22Rv1 (cell line): Measurements from ENCODE around the gene C1orf210.

Source experiments
- H3K27ac ChIP-seq: fragments of 450-650 bp; 2 replicates; pipeline ENCODE4 v1.5.1; 2017
- CTCF ChIP-seq: fragments of 450-650 bp; IDR thresholded peaks from 2 replicates; pipeline ENCODE4 v1.5.1; 2017; ENCODE audit warnings: mild to moderate bottlenecking
- ZFX ChIP-seq: fragments of 450-650 bp; IDR thresholded peaks from 2 replicates; pipeline ENCODE4 v1.6.1; 2017; ENCODE audit warnings: antibody characterized with exemption, borderline replicate concordance

Gene C1orf210

DNA sequence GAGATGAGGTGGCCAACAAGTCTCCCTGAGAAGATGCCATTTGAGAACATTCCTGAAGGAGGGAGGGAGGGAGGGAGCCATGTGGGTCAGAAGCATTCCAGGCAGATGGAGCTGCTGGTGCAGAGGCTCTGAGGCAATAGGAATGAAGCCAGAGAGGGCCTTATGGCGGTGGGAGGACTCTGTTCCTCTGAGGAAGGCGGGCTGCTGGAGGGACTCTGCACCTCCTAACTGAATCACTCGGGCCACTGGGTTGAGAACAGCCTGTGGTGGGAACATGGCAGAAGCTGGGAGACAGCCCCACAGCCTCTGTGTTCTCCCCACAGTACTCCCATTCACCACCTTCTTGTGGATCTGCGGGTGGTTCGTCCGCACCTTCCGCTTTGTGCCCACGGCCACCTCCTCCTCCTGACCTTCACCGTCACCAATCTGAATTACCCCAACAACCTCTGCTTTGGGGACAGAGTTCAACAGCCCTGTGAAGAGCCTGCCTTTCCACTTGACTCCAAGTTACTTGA is 18.0 kb downstream of the C1orf210 start:
- H3K27ac ChIP-seq, result no peak overlapping the region

GRCh38 chr1:43266881-43267280 is 18.5 kb downstream of the C1orf210 start:
- TF ChIP-seq ZFX (no peak), CTCF (no peak)
- H3K27ac ChIP-seq, result no peak overlapping the region

More for the DNA sequence above, 18.0 kb downstream of the C1orf210 start:
- no peak for TF ChIP-seq ZFX
- TF ChIP-seq CTCF, result no peak

DNA sequence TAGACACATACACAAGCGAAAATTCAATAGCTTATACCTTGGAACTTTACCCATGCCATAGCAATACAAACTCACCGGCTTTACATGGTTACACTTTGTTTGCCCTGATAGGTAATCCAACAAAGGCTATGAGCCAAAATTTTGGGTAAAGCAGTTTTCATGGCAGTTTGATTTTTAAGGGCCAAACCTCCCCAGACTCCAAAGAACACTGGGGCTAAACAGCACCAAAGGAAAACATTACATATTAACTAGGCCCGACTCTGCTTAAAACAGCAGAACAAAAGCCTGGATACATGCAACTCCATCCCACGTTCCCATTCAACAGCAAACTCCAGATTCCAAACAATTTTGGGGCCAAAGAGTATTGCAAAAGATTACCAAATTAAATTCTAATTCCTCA is 19.9 kb downstream of the C1orf210 start:
- no peak overlapping the region for H3K27ac ChIP-seq
- TF ChIP-seq ZFX (no peak), CTCF (no peak)

DNA sequence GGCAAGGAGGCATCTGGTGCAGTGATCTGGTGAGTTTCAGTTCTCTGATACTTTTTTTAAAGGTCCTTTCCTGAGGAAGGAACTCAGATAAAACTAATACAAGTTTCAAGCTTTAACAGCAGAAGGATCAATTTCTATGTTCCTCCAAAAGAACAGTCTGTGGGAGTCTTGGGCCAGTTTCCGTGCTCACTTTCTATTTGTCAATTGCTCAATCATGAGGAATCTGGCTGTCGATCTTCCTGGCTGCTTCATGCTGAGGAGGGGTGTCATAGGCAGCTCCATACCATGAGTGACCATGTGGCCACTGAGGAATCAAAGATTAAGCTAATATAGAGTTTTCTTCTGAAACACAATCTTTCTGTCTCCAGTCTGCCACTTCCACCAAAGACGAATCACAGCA is 27.0 kb downstream of the C1orf210 start:
- H3K27ac ChIP-seq, result no peak overlapping the region
- TF ChIP-seq ZFX, result no peak

- TF ChIP-seq ZFX (no peak), CTCF (no peak)
- H3K27ac ChIP-seq, result no peak overlapping the region
Measured at GRCh38 chr1:43256675-43257570, 28.5 kb downstream of the C1orf210 start.

DNA sequence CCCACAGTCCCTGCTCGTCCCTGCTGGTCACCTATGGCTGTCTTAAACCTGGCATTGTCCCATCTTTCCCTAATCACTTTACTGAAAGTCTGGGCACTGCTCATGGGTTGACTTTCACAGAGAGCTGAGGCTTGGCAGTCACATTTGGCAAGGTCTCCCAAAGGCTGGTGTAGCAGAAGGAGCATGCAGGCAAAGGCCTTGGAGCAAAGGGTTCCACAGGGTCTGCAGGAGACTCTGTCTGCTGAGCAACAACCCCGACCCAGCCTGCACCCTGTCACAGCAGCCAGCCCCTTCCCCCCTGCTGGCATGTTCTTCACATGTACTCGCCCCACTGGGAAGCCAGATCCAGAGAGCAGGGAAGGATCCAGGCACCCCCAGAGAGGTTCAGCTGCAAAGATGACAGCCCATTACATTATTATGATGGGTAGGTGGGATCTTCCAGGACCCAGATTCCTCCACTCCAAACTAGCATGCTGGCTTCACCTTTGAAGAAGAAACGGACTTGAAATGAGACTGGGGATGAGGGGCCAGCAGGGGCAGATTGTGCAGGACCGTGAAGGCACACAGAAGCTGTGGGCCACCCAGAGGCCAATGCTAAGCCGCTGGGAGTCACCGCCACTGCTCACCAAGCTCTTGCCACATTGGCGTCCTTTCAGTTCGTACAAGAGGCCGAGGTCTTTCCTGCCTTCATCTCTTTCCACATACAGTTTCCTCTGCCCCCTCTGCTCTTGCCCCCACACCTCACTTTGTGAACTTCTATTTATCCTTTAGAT is 29.8 kb downstream of the C1orf210 start:
- TF ChIP-seq CTCF, result no peak
- TF ChIP-seq ZFX, result no peak
- H3K27ac ChIP-seq, result no peak overlapping the region

DNA sequence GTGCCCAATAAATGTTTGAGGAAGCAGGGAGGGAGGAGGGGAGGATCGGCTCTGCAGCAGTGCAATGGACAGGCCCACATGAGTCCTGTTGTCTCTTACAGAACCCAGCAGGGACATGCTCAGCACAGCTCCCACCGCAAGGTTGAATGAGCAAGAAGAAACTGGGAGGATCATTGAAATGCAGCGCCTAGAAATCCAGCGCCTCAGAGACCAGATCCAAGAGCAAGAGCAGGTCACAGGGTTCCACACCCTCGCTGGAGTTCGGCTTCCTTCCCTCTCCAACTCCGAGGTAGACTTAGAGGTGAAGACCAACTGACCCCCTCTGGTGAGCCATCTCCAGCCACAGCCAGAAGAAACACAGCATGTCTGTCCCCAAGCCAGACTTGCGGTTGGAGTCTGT is 31.5 kb downstream of the C1orf210 start:
- H3K27ac ChIP-seq, result no peak overlapping the region
- TF ChIP-seq ZFX, result no peak
- no peak for TF ChIP-seq CTCF
